ENCODE data around the gene FHOD3.

GRCh38 chr18:36481201-36481657 is 183.7 kb downstream of the FHOD3 start:
- TF ChIP-seq POLR2A (IDR thresholded peaks at IDR 0.05; ENCODE audit: low read depth, low read length): no peak
- no peak for TF ChIP-seq TAF1 (IDR thresholded peaks at IDR 0.05; ENCODE audit: borderline replicate concordance, low read depth, low read length)

Measured in GM12892 (cell line).